HepG2 (cell line): ENCODE measurements around the gene DENND1C. TPM values are rescaled to one million over a fixed set of nuclear protein-coding genes. Genes with fewer than 3 reads are reported as not detected.
A peak's percentile ranks its signal among the peaks of the same experiment; 100 is the strongest.
"Not testable (repeated sequence)": the region's sequence is repeated elsewhere in the genome, so short reads cannot be mapped to it uniquely, and the experiment has no call there.

Experiments used
- ATAC-seq: fragments of 200-7000 bp; cut with Tn5 transposase; 3 replicates; pipeline ENCODE4 v1.9.1; 2020; ENCODE audit warnings: mild to moderate bottlenecking, moderate library complexity
- BruUV-seq: library from RNA; stranded (reverse); fragments of 400-500 nt; replicated peaks from 2 replicates; lab custom pipeline; 2021; lab: Mats Ljungman, UMichigan
- CTCF ChIA-PET: fragments of 300-600 bp; formaldehyde crosslinking; extraction: SDS; loops from one replicate; lab custom pipeline; 2021; ENCODE audit warnings: low total read pairs, inconsistent platforms, low intra/inter-chr PET ratio; lab: Yijun Ruan, JAX
- POLR2A ChIA-PET: fragments of 350-600 bp; sonication (Branson Sonifier 250); formaldehyde crosslinking; loops from one replicate; lab custom pipeline; 2020; ENCODE audit warnings: antibody characterized with exemption, inconsistent platforms; lab: Yijun Ruan, JAX
- DNase-seq: peaks from one replicate; pipeline ENCODE4 v3.0.0-alpha.2; 2015; ENCODE audit warnings: low spot score
- FAIRE-seq: peaks from 3 replicates; lab custom pipeline; 2011; peaks lifted over from hg19 to GRCh38; lab: Jason Lieb, UNC
- H2AFZ ChIP-seq: one replicate; pipeline ENCODE4 v1.6.1; 2011; ENCODE audit warnings: low read length, inconsistent platforms
- H3K27ac ChIP-seq: fragments of 300-600 bp; 3 replicates; pipeline ENCODE4 v1.8.0; 2011; ENCODE audit warnings: mixed run types, mild to moderate bottlenecking, mixed read lengths, low read length, inconsistent platforms; ENCODE audit not compliant: insufficient read depth; ENCODE audit errors: extremely low read length
- H3K27me3 ChIP-seq, 2 experiments: fragments of 200-600 bp in 1 of 2; 2 replicates in 1 of 2; 3 replicates in 1 of 2; pipeline versions ENCODE4 v1.6.0 to v1.8.0; 2011; ENCODE audit warnings: low read length in 2 of 2, mild to moderate bottlenecking in 2 of 2, moderate library complexity in 2 of 2, inconsistent platforms in 1 of 2; ENCODE audit not compliant: insufficient read depth in 2 of 2, control insufficient read depth in 1 of 2
- H3K36me3 ChIP-seq, 2 experiments: fragments of 200-600 bp in 1 of 2; replicated peaks in 1 of 2; 2 replicates in 1 of 2; 3 replicates in 1 of 2; pipeline versions ENCODE4 v1.5.1 to v1.8.0; 2011; ENCODE audit warnings: low read length in 2 of 2, inconsistent platforms in 1 of 2; ENCODE audit not compliant: insufficient read depth in 2 of 2, control insufficient read depth in 1 of 2
- H3K4me1 ChIP-seq: 2 replicates; pipeline ENCODE4 v1.5.1; 2012; ENCODE audit warnings: low read length, inconsistent platforms; ENCODE audit not compliant: insufficient read depth
- H3K4me2 ChIP-seq: 2 replicates; pipeline ENCODE4 v1.6.0; 2011; ENCODE audit warnings: low read depth, low read length, inconsistent platforms
- H3K4me3 ChIP-seq, 3 experiments: fragments of 200-600 bp in 1 of 3; sonication (generic), shearing (Covaris generic) in 1 of 3; replicated peaks in 1 of 3; 2 replicates each; pipeline ENCODE4 v1.5.1; 2011 to 2016; ENCODE audit warnings: low read length in 3 of 3, inconsistent platforms in 2 of 3, low read depth in 2 of 3, mild to moderate bottlenecking in 2 of 3, control low read depth in 1 of 3, mixed read lengths in 1 of 3; ENCODE audit not compliant: insufficient read depth in 1 of 3
- H3K79me2 ChIP-seq: one replicate; pipeline ENCODE4 v1.6.1; 2011; ENCODE audit warnings: low read length, inconsistent platforms; ENCODE audit not compliant: insufficient read depth
- H3K9ac ChIP-seq: 2 replicates; pipeline ENCODE4 v1.6.0; 2011; ENCODE audit warnings: mild to moderate bottlenecking, low read depth, low read length, inconsistent platforms; ENCODE audit not compliant: insufficient read depth
- H3K9me3 ChIP-seq: 2 replicates; pipeline ENCODE4 v1.5.1; 2012; ENCODE audit warnings: mild to moderate bottlenecking, low read length
- H4K20me1 ChIP-seq: 2 replicates; pipeline ENCODE4 v1.6.0; 2011; ENCODE audit warnings: inconsistent platforms, mild to moderate bottlenecking, low read length, moderate library complexity; ENCODE audit not compliant: insufficient read depth
- ARID5B ChIP-seq: IDR thresholded peaks from 2 replicates; pipeline ENCODE4 v1.4.0; 2020; ENCODE audit warnings: mild to moderate bottlenecking, missing genetic modification reagents
- FOXA3 ChIP-seq: IDR thresholded peaks from 2 replicates; pipeline ENCODE4 v1.6.1; 2016; ENCODE audit warnings: missing genetic modification reagents, missing compliant biosample characterization
- FOXK1 ChIP-seq: sonication (generic); formaldehyde crosslinking; IDR thresholded peaks from 2 replicates; pipeline ENCODE4 v1.4.0; 2020; ENCODE audit warnings: low read depth, missing genetic modification reagents, borderline replicate concordance
- FOXP1 ChIP-seq, 2 experiments: fragments of 450-650 bp in 1 of 2; IDR thresholded peaks; 2 replicates each; pipeline ENCODE4 v1.6.1; 2017 to 2018; ENCODE audit warnings: antibody characterized with exemption in 1 of 2
- GATAD2A ChIP-seq: IDR thresholded peaks from 2 replicates; pipeline ENCODE4 v1.6.1; 2016
- HDAC1 ChIP-seq: sonication (generic); formaldehyde crosslinking; IDR thresholded peaks from 2 replicates; pipeline ENCODE4 v1.5.1; 2020; ENCODE audit warnings: mild to moderate bottlenecking, missing genetic modification reagents
- IKZF5 ChIP-seq: IDR thresholded peaks from 2 replicates; pipeline ENCODE4 v1.6.1; 2018; ENCODE audit warnings: missing genetic modification reagents, mild to moderate bottlenecking, missing compliant biosample characterization
- KDM1A ChIP-seq: IDR thresholded peaks from 2 replicates; pipeline ENCODE4 v1.6.1; 2016; ENCODE audit warnings: missing compliant biosample characterization
- MNT ChIP-seq: fragments of 450-650 bp; IDR thresholded peaks from 2 replicates; pipeline ENCODE4 v1.6.1; 2016
- RARA ChIP-seq: IDR thresholded peaks from 2 replicates; pipeline ENCODE4 v1.6.1; 2016; ENCODE audit warnings: missing genetic modification reagents, missing compliant biosample characterization
- RCOR2 ChIP-seq: IDR thresholded peaks from 2 replicates; pipeline ENCODE4 v1.6.1; 2016; ENCODE audit warnings: missing biosample characterization, missing genetic modification reagents
- SAP130 ChIP-seq: IDR thresholded peaks from 2 replicates; pipeline ENCODE4 v1.6.1; 2016; ENCODE audit warnings: low read depth
- TEAD3 ChIP-seq: optimal IDR thresholded peaks from 2 replicates; pipeline ENCODE3; 2016; ENCODE audit warnings: borderline replicate concordance
- ZBTB3 ChIP-seq: sonication (generic); formaldehyde crosslinking; IDR thresholded peaks from 2 replicates; pipeline ENCODE4 v1.4.0; 2020; ENCODE audit warnings: low read depth, mild to moderate bottlenecking, moderate library complexity, missing genetic modification reagents, borderline replicate concordance
- ZMYM3 ChIP-seq: sonication (generic); formaldehyde crosslinking; IDR thresholded peaks from 2 replicates; pipeline ENCODE4 v1.5.1; 2020; ENCODE audit warnings: mild to moderate bottlenecking, missing genetic modification reagents
- ZNF205 ChIP-seq: IDR thresholded peaks from 2 replicates; pipeline ENCODE4 v1.6.1; 2018; ENCODE audit warnings: missing biosample characterization, missing genetic modification reagents
- ZNF460 ChIP-seq: sonication (generic); formaldehyde crosslinking; IDR thresholded peaks from 2 replicates; pipeline ENCODE4 v1.5.1; 2020; ENCODE audit warnings: missing genetic modification reagents, mild to moderate bottlenecking, borderline replicate concordance
- ZNF629 ChIP-seq: sonication (generic); formaldehyde crosslinking; conservative IDR thresholded peaks from 2 replicates; pipeline ENCODE4 v1.5.0; 2020; ENCODE audit warnings: missing genetic modification reagents
- ZNF644 ChIP-seq: IDR thresholded peaks from 2 replicates; pipeline ENCODE4 v1.6.1; 2016; ENCODE audit warnings: low read depth
- WGBS: methylation state at CpG from one replicate; pipeline ENCODE4 v1.1.6; 2017; ENCODE audit warnings: low lambda C conversion rate; 5-methylcytosine and 5-hydroxymethylcytosine counted together
- in situ Hi-C: cut with HindIII; loops from 2 replicates; pipeline ENCODE4 v1.10.0; 2017; ENCODE audit warnings: low pct_unique_long_range_greater_than_20kb; ENCODE audit not compliant: extremely low pct_ligation_motif_present
- intact Hi-C: fragments of 100-400 bp; cut with micrococcal nuclease; formaldehyde crosslinking; loops from one replicate; pipeline ENCODE4 v1.10.0; 2022; ENCODE audit not compliant: unreplicated experiment
- polyA plus RNA-seq, 8 experiments: library from polyadenylated mRNA; depleted of rRNA in 3 of 8; stranded (reverse) in 7 of 8; unstranded in 1 of 8; fragments of >200 nt; fragmentation: Illumina TruSeq in 4 of 8; extraction: Trizol in 4 of 8; gene quantifications; 2 replicates each; pipeline versions ENCODE4 v1.2.1 to v1.2.3, GENCODE V29; 2011 to 2016; ENCODE audit warnings: low read depth in 4 of 8, missing spikeins in 1 of 8, mixed read lengths in 1 of 8; ENCODE audit not compliant: insufficient read depth in 1 of 8
- total RNA-seq, 5 experiments: library from RNA; depleted of rRNA; stranded (reverse); fragments of >200 nt; fragmentation: Illumina TruSeq; extraction: Trizol; gene quantifications; 2 replicates each; pipeline ENCODE4 v1.2.3, GENCODE V29; 2016; ENCODE audit warnings: low read depth in 1 of 5

The DENND1C gene
- total and polyA plus RNA-seq, 2 of the 13 experiments (the other 11 are each of a cell fraction or from before 2014, with no cell fraction given), result 0.04 to 0.73 TPM

- POLR2A ChIA-PET, result interaction anchor here (1.3 kb wide), 1 partner anchor 9 kb away, joined by 3 read pairs; no protein-coding TSS in a partner anchor
- CTCF ChIA-PET; DNase-seq; in situ Hi-C loops; H3K4me3 ChIP-seq; H2AFZ ChIP-seq; H3K9me3 ChIP-seq; intact Hi-C loops; H3K27me3 ChIP-seq; H3K9ac ChIP-seq; H3K27ac ChIP-seq; H3K36me3 ChIP-seq; H3K79me2 ChIP-seq; H3K4me2 ChIP-seq; ATAC-seq; H4K20me1 ChIP-seq; FAIRE-seq; BruUV-seq; TF ChIP-seq FOXP1 (IDR thresholded peaks at IDR 0.05): not testable (repeated sequence)
- H3K4me1 ChIP-seq, result peaks cover 45% of the 10 kb centered on the region
- 51% methylated on average over 9 of the region's 9 CpGs for WGBS
- TF ChIP-seq GATAD2A (CRISPR knock-in tag), result peak; percentile 27; the same call in 1 of the 2 replicates
- peak; percentile 35; the same call in 1 of the 2 replicates for TF ChIP-seq SAP130 (CRISPR knock-in tag)
- peak; percentile 22; the same call in 1 of the 2 replicates for TF ChIP-seq ARID5B
- peak; percentile 9 for TF ChIP-seq TEAD3 (CRISPR knock-in tag)
- TF ChIP-seq ZMYM3 (CRISPR knock-in tag), result peak; percentile 92
- peak; percentile 12; the same call in 1 of the 2 replicates for TF ChIP-seq MNT
- TF ChIP-seq ZNF644 (CRISPR knock-in tag), result 0 out of 2 replicates have a peak, but pooled peaks have one; percentile 24
- TF ChIP-seq ZNF205, result peak; percentile 64
- peak; percentile 52; the same call in 1 of the 2 replicates for TF ChIP-seq ZBTB3
- peak; percentile 75 for TF ChIP-seq ZNF629 (CRISPR knock-in tag)
- peak; percentile 57; the same call in 1 of the 2 replicates for TF ChIP-seq ZNF460 (CRISPR knock-in tag)
- 0 out of 2 replicates have a peak, but pooled peaks have one; percentile 61 for TF ChIP-seq KDM1A
- TF ChIP-seq FOXK1, result peak; percentile 66; the same call in 1 of the 2 replicates
- peak; percentile 23; the same call in 1 of the 2 replicates for TF ChIP-seq IKZF5 (CRISPR knock-in tag)
- peak; percentile 66 for TF ChIP-seq FOXA3
- TF ChIP-seq RCOR2 (CRISPR knock-in tag), result 0 out of 2 replicates have a peak, but pooled peaks have one; percentile 35
- peak; percentile 61 for TF ChIP-seq FOXP1 (CRISPR knock-in tag; IDR thresholded peaks at IDR 0.05)
- peak; percentile 52; the same call in 1 of the 2 replicates for TF ChIP-seq HDAC1 (CRISPR knock-in tag)
- 0 out of 2 replicates have a peak, but pooled peaks have one; percentile 13 for TF ChIP-seq RARA (CRISPR knock-in tag)
Observed at GRCh38 chr19:6508028-6508771, 26.6 kb upstream of the DENND1C start.
